ENCODE measurements around the gene APOL4.
"Not testable (repeated sequence)": the region's sequence is repeated elsewhere in the genome, so short reads cannot be mapped to it uniquely, and the experiment has no call there.

APOL4 gene

GRCh38 chr22:36201630-36202319, at the start of gene APOL4:
TSS of gene APOL4 (minus strand) at chr22:36201809. CDS start at chr22:36201734, 75 bp downstream.
- no peak for DNase-seq

GRCh38 chr22:36250292-36250960, 48.8 kb upstream of the APOL4 start:
- not testable (repeated sequence) for DNase-seq

GRCh38 chr22:36249160-36249559, 47.6 kb upstream of the APOL4 start:
- no peak for DNase-seq

GRCh38 chr22:36247955-36248354, 46.3 kb upstream of the APOL4 start:
- DNase-seq = no peak

- DNase-seq = no peak
These were observed 45.1 kb upstream of the APOL4 start for GRCh38 chr22:36246718-36247117.

GRCh38 chr22:36245805-36246356, 44.3 kb upstream of the APOL4 start:
- no peak for DNase-seq

- no peak for DNase-seq
These were observed 43.1 kb upstream of the APOL4 start for GRCh38 chr22:36244522-36245391.

GRCh38 chr22:36243986-36244385, 42.4 kb upstream of the APOL4 start:
- DNase-seq = no peak

- peak; percentile 69 to 85 (median 76) for DNase-seq
These were observed 38.0 kb upstream of the APOL4 start, which contains the start of gene APOL2 for GRCh38 chr22:36239401-36240171. TSS of gene APOL2 (minus strand) at chr22:36239527. CDS start at chr22:36233162, 6,365 bp downstream.

GRCh38 chr22:36239150-36239400, 37.5 kb upstream of the APOL4 start:
- DNase-seq = peak in 1 of 6 experiments; percentile 23

GRCh38 chr22:36238373-36239149, 37.0 kb upstream of the APOL4 start:
- no peak for DNase-seq

- DNase-seq = no peak
These were observed 36.1 kb upstream of the APOL4 start for GRCh38 chr22:36237462-36238372.

- no peak for DNase-seq
These were observed 35.0 kb upstream of the APOL4 start for GRCh38 chr22:36236388-36237319.

- no peak for DNase-seq
These were observed 34.0 kb upstream of the APOL4 start for GRCh38 chr22:36235585-36235984.

GRCh38 chr22:36234919-36235318, 33.3 kb upstream of the APOL4 start:
- DNase-seq = no peak

- DNase-seq = no peak
These were observed 32.6 kb upstream of the APOL4 start for GRCh38 chr22:36234213-36234612.

- no peak for DNase-seq
These were observed 32.2 kb upstream of the APOL4 start for GRCh38 chr22:36233796-36234195.

- no peak for DNase-seq
These were observed 31.2 kb upstream of the APOL4 start for GRCh38 chr22:36232715-36233401.

GRCh38 chr22:36231051-36231450, 29.4 kb upstream of the APOL4 start:
- DNase-seq = not testable (repeated sequence)

Measured in stimulated activated naive CD4-positive, alpha-beta T cell (primary cell).